ENCODE data around the gene CNPPD1.

DNA sequence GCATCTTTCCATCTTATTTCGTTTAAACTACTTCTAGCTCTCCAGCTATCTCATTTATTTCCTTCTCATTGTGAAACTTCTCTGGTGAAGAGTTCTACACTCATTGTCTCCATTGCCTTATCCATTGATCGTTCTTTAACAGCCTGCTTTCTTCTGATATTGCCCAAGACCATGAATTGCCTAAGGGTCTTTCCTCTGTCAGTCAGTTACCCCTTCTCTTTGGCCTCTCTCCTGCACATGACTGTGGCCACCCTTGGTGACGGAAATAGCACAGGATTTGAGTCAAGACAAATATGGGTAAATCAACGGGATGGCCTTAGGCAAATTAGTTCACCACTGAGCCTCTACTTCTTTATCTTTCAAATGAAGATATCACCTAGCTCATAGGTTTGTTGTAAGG, 42.7 kb downstream of the CNPPD1 start:
- TF ChIP-seq POLR2A (IDR thresholded peaks at IDR 0.05; ENCODE audit: low read length) (no peak), JUNB (IDR thresholded peaks at IDR 0.05) (no peak), SMC3 (IDR thresholded peaks at IDR 0.05) (no peak), KDM1A (IDR thresholded peaks at IDR 0.05; ENCODE audit: low read depth) (no peak), RAD21 (conservative IDR thresholded peaks at IDR 0.05 in 1 of 2, IDR thresholded peaks at IDR 0.05 in 1 of 2) (no peak), HOXB13 (CRISPR knock-in tag; IDR thresholded peaks at IDR 0.05; ENCODE audit: low read depth) (no peak), ZSCAN20 (CRISPR knock-in tag; IDR thresholded peaks at IDR 0.05) (no peak)
- TF ChIP-seq, protein P1, sequence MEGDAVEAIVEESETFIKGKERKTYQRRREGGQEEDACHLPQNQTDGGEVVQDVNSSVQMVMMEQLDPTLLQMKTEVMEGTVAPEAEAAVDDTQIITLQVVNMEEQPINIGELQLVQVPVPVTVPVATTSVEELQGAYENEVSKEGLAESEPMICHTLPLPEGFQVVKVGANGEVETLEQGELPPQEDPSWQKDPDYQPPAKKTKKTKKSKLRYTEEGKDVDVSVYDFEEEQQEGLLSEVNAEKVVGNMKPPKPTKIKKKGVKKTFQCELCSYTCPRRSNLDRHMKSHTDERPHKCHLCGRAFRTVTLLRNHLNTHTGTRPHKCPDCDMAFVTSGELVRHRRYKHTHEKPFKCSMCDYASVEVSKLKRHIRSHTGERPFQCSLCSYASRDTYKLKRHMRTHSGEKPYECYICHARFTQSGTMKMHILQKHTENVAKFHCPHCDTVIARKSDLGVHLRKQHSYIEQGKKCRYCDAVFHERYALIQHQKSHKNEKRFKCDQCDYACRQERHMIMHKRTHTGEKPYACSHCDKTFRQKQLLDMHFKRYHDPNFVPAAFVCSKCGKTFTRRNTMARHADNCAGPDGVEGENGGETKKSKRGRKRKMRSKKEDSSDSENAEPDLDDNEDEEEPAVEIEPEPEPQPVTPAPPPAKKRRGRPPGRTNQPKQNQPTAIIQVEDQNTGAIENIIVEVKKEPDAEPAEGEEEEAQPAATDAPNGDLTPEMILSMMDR (IDR thresholded peaks at IDR 0.05), result no peak
- TF ChIP-seq, protein P2, sequence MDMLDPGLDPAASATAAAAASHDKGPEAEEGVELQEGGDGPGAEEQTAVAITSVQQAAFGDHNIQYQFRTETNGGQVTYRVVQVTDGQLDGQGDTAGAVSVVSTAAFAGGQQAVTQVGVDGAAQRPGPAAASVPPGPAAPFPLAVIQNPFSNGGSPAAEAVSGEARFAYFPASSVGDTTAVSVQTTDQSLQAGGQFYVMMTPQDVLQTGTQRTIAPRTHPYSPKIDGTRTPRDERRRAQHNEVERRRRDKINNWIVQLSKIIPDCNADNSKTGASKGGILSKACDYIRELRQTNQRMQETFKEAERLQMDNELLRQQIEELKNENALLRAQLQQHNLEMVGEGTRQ (IDR thresholded peaks at IDR 0.05), result no peak
- TF ChIP-seq, protein P3, sequence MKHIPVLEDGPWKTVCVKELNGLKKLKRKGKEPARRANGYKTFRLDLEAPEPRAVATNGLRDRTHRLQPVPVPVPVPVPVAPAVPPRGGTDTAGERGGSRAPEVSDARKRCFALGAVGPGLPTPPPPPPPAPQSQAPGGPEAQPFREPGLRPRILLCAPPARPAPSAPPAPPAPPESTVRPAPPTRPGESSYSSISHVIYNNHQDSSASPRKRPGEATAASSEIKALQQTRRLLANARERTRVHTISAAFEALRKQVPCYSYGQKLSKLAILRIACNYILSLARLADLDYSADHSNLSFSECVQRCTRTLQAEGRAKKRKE (CRISPR knock-in tag; IDR thresholded peaks at IDR 0.05; ENCODE audit: low read depth), result no peak
